Mesodermal cell (in vitro differentiated cells): ENCODE measurements around the gene KLLN. TPM values are rescaled to one million over a fixed set of nuclear protein-coding genes. Genes with fewer than 3 reads are reported as not detected.
A peak's percentile ranks its signal among the peaks of the same experiment; 100 is the strongest.
"Not testable (repeated sequence)": the region's sequence is repeated elsewhere in the genome, so short reads cannot be mapped to it uniquely, and the experiment has no call there.

Source experiments
- H3K27ac ChIP-seq: 2 replicates; pipeline ENCODE4 v1.7.0; 2013; ENCODE audit warnings: mild to moderate bottlenecking, low read depth, low read length, moderate library complexity; ENCODE audit not compliant: severe bottlenecking
- H3K36me3 ChIP-seq: 2 replicates; pipeline ENCODE4 v1.7.1; 2013; ENCODE audit warnings: mild to moderate bottlenecking, low read length, moderate library complexity; ENCODE audit not compliant: control insufficient read depth, insufficient read depth
- H3K4me1 ChIP-seq: one replicate; pipeline ENCODE4 v1.7.1; 2013; ENCODE audit warnings: mild to moderate bottlenecking, low read length; ENCODE audit not compliant: insufficient read depth, control insufficient read depth, poor library complexity, severe bottlenecking
- H3K4me3 ChIP-seq: 2 replicates; pipeline ENCODE4 v1.7.0; 2013; ENCODE audit warnings: low read length, control low read depth, mild to moderate bottlenecking; ENCODE audit not compliant: insufficient read depth, poor library complexity, severe bottlenecking; ENCODE audit errors: extremely low read depth
- H3K9me3 ChIP-seq: 2 replicates; pipeline ENCODE4 v1.7.1; 2013; ENCODE audit warnings: mild to moderate bottlenecking, low read length, moderate library complexity; ENCODE audit not compliant: control insufficient read depth
- WGBS, 2 experiments: methylation state at CpG; one replicate each; pipeline ENCODE4 v1.1.5; 2013; ENCODE audit warnings: missing lambda C conversion rate in 2 of 2; ENCODE audit not compliant: insufficient coverage in 2 of 2; 5-methylcytosine and 5-hydroxymethylcytosine counted together
- polyA plus RNA-seq, 2 experiments: library from polyadenylated mRNA; stranded (reverse); fragments of 50-300 nt; gene quantifications; one replicate each; pipeline ENCODE4 v1.2.3, GENCODE V29; 2013

The KLLN gene
- 0.48 TPM for polyA plus RNA-seq (2013, experiment 1 of 2)
- 0.76 TPM for polyA plus RNA-seq (2013, experiment 2 of 2)

- Histone ChIP-seq H3K4me1 (no peaks in the 10 kb centered on the region), H3K4me3 (peak within 1 kb of the TSS; percentile 86), H3K9me3 (no peaks in the 10 kb centered on the region), H3K27ac (peak within 1 kb of the TSS; percentile 93), H3K36me3 (no peaks in the 10 kb centered on the region)
- 0 to 1% methylated on average over 42 to 47 of the region's 89 CpGs for WGBS, 2 experiments
Observed at GRCh38 chr10:87863053-87863943, at the start of gene KLLN, which contains the start of gene PTEN. Gene KLLN, minus strand, starts transcription at chr10:87863533. Its CDS starts 1,046 bp downstream, at chr10:87862487. Gene PTEN, plus strand, starts transcription at chr10:87863625. Its CDS starts 845 bp downstream, at chr10:87864470.

GRCh38 chr10:87903396-87903795 lies 40.1 kb upstream of the KLLN start:
- peaks cover 30% of the 10 kb centered on the region for H3K36me3 ChIP-seq
- WGBS, 2 experiments, result 90 to 94% methylated on average over 8 of the region's 8 CpGs

GRCh38 chr10:87897957-87898356 lies 34.6 kb upstream of the KLLN start:
- H3K9me3 ChIP-seq, H3K27ac ChIP-seq, H3K4me1 ChIP-seq, H3K4me3 ChIP-seq: not testable (repeated sequence)
- peaks cover 20% of the 10 kb centered on the region for H3K36me3 ChIP-seq
- WGBS, 2 experiments, result 89 to 97% methylated on average over 6 to 7 of the region's 8 CpGs

More at GRCh38 chr10:87903396-87903795, 40.1 kb upstream of the KLLN start:
- H3K4me3 ChIP-seq, H3K9me3 ChIP-seq, H3K27ac ChIP-seq, H3K4me1 ChIP-seq: not testable (repeated sequence)

- WGBS, 2 experiments, result no CpG with 5 or more reads among the region's 2 CpGs
- Histone ChIP-seq H3K9me3 (no peaks in the 10 kb centered on the region), H3K36me3 (peaks cover 13% of the 10 kb centered on the region), H3K4me1 (no peaks in the 10 kb centered on the region), H3K27ac (no peak overlapping the region), H3K4me3 (no peak overlapping the region)
Observed at GRCh38 chr10:87896216-87896615, 32.9 kb upstream of the KLLN start.

- no peaks in the 10 kb centered on the region for H3K4me1 ChIP-seq
- 100% methylated on average over 1 of the region's 1 CpG; no CpG with 5 or more reads in 1 of the 2 experiments for WGBS, 2 experiments
- no peak overlapping the region for H3K27ac ChIP-seq
- H3K36me3 ChIP-seq, result peaks cover 13% of the 10 kb centered on the region
- no peak overlapping the region for H3K4me3 ChIP-seq
- no peaks in the 10 kb centered on the region for H3K9me3 ChIP-seq
Observed at GRCh38 chr10:87895430-87895829, 32.1 kb upstream of the KLLN start.

- peaks cover 39% of the 10 kb centered on the region for H3K36me3 ChIP-seq
- H3K9me3 ChIP-seq, result peaks cover 10% of the 10 kb centered on the region
- H3K4me1 ChIP-seq, result no peaks in the 10 kb centered on the region
- no peak overlapping the region for H3K4me3 ChIP-seq
- H3K27ac ChIP-seq, result no peak overlapping the region
- 91 to 100% methylated on average over 2 of the region's 2 CpGs for WGBS, 2 experiments
Observed at GRCh38 chr10:87887548-87888289, 24.4 kb upstream of the KLLN start.

GRCh38 chr10:87887146-87887545 lies 23.8 kb upstream of the KLLN start:
- H3K27ac ChIP-seq, result no peak overlapping the region
- H3K4me1 ChIP-seq, result no peaks in the 10 kb centered on the region
- H3K9me3 ChIP-seq, result peaks cover 10% of the 10 kb centered on the region
- no peak overlapping the region for H3K4me3 ChIP-seq
- WGBS, 2 experiments, result 86 to 92% methylated on average over 1 of the region's 1 CpG
- H3K36me3 ChIP-seq, result peaks cover 39% of the 10 kb centered on the region

- no CpG with 5 or more reads among the region's 2 CpGs for WGBS, 2 experiments
- H3K27ac ChIP-seq, result no peak overlapping the region
- no peaks in the 10 kb centered on the region for H3K4me1 ChIP-seq
- H3K4me3 ChIP-seq, result no peak overlapping the region
- H3K9me3 ChIP-seq, result peaks cover 10% of the 10 kb centered on the region
- peaks cover 38% of the 10 kb centered on the region for H3K36me3 ChIP-seq
Observed at GRCh38 chr10:87886635-87887034, 23.3 kb upstream of the KLLN start.

- WGBS, 2 experiments, result 100% methylated on average over 1 of the region's 2 CpGs
- Histone ChIP-seq H3K4me3 (no peak overlapping the region), H3K4me1 (no peaks in the 10 kb centered on the region), H3K36me3 (peaks cover 39% of the 10 kb centered on the region), H3K9me3 (peaks cover 10% of the 10 kb centered on the region), H3K27ac (no peak overlapping the region)
Observed at GRCh38 chr10:87882555-87883294, 19.4 kb upstream of the KLLN start.

GRCh38 chr10:87881373-87882059 lies 18.2 kb upstream of the KLLN start:
- H3K4me3 ChIP-seq, H3K27ac ChIP-seq, H3K9me3 ChIP-seq, H3K4me1 ChIP-seq: not testable (repeated sequence)
- WGBS, 2 experiments, result 92 to 96% methylated on average over 4 to 5 of the region's 5 CpGs
- H3K36me3 ChIP-seq, result peaks cover 27% of the 10 kb centered on the region
